ENCODE data around the gene KDM4B. TPM values are rescaled to one million over a fixed set of nuclear protein-coding genes. Genes with fewer than 3 reads are reported as not detected.
A peak's percentile ranks its signal among the peaks of the same experiment; 100 is the strongest.

Gene KDM4B
- total and polyA plus RNA-seq, 10 of the 15 experiments (the other 5 are each of a cell fraction or from before 2014, with no cell fraction given), result 0.47 to 49.6 (median 16.2) TPM

DNA sequence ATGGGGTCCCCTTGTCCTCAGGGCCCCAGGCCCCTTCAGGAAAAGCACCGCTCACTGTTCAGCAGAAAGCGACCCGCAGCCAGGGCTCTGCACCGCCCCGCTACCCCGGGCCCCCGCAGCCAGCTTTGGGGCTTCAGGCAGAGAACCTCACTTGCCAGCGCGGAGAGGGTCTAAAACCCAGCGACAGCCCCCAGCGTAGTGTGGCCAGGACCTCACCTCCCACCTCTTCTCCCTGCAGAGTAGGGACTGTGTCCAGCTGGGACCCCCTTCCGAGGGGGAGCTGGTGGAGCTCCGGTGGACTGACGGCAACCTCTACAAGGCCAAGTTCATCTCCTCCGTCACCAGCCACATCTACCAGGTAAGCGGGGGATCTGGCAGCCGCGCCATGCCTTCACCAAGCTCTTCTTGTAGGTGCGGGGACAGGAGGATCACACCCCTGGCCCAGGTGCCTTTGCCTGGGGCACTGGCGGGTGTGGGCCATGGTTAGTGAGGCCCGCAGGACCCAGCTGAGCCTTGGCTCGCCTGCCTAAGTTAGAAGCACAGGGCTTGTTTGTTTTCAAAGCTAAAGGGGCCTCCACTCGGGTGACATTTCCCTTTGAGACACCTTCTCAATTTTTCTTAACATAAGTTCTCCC, 175.7 kb downstream of the KDM4B start:
- ChIA-PET SMC1A (ENCODE audit: uncharacterized antibody, unreplicated experiment) (no interaction called here), POLR2A (no interaction called here), CTCF (interaction anchor here (0.6 to 1.2 kb wide), 3 partner anchors 85 to 271 kb away, joined by 3 read pairs; no protein-coding TSS in a partner anchor), RAD21 (ENCODE audit: unreplicated experiment) (interaction anchor here (0.7 kb wide), 1 partner anchor 20 kb away, joined by 3 read pairs; no protein-coding TSS in a partner anchor)
- FAIRE-seq (no peak), ATAC-seq (no peak), DNase-seq (ENCODE audit: low read depth, low spot score) (no peak)
- no peaks in the 10 kb centered on the region for H3K9me3 ChIP-seq (replicated peaks; ENCODE audit: control insufficient read depth, insufficient read depth, low read length)
- H3K36me3 ChIP-seq (ENCODE audit: control insufficient read depth in 2 of 2, insufficient read depth in 2 of 2, low read length in 1 of 2), result peaks cover 12 to 30% of the 10 kb centered on the region in 2 experiments
- H3K27ac ChIP-seq (ENCODE audit: control insufficient read depth, insufficient read depth), result no peak overlapping the region
- BruUV-seq (replicated peaks), result no TSS peak
- in situ Hi-C loops (cut with MboI) (no loop called here), intact Hi-C loops (cut with micrococcal nuclease; ENCODE audit: unreplicated experiment) (no loop called here)
- H3K4me3 ChIP-seq, result no peak overlapping the region
- WGBS (ENCODE audit: insufficient coverage, insufficient replicate concordance, low lambda C conversion rate, missing lambda C conversion rate), result 95% methylated on average over 19 of the region's 23 CpGs
- no peak overlapping the region for H3K4me2 ChIP-seq (ENCODE audit: control insufficient read depth, insufficient read depth)
- H3K4me1 ChIP-seq (ENCODE audit: control insufficient read depth, insufficient read depth, low read length), result peaks cover under 1% of the 10 kb centered on the region
- H3K9ac ChIP-seq (ENCODE audit: control insufficient read depth, insufficient read depth, low read length), result no peak overlapping the region
- TF ChIP-seq KAT2A (conservative IDR thresholded peaks at IDR 0.05; ENCODE audit: control insufficient read depth, low read depth, low read length) (no peak), SUPT20H (IDR thresholded peaks at IDR 0.05; ENCODE audit: borderline replicate concordance, control insufficient read depth, low read depth, low read length) (no peak), POLR2AphosphoS5 (IDR thresholded peaks at IDR 0.05; ENCODE audit: low read length) (peak; percentile 33; the same call in 1 of the 2 replicates), TARDBP (IDR thresholded peaks at IDR 0.05; ENCODE audit: borderline replicate concordance) (no peak), POLR2A (IDR thresholded peaks at IDR 0.05; ENCODE audit: low read depth, low read length) (peak; percentile 44; the same call in 1 of the 2 replicates), PAX5 (IDR thresholded peaks at IDR 0.05; ENCODE audit: borderline replicate concordance, low read depth, low read length) (no peak), RB1 (IDR thresholded peaks at IDR 0.05; ENCODE audit: borderline replicate concordance) (no peak), BRCA1 (IDR thresholded peaks at IDR 0.05; ENCODE audit: low read depth, low read length) (no peak), GATAD2B (conservative IDR thresholded peaks at IDR 0.05; ENCODE audit: low read depth) (no peak), IKZF1 (conservative IDR thresholded peaks at IDR 0.05) (no peak), POU2F2 (IDR thresholded peaks at IDR 0.05; ENCODE audit: borderline replicate concordance, low read depth, low read length) (no peak), CBX3 (IDR thresholded peaks at IDR 0.05; ENCODE audit: borderline replicate concordance, low read depth) (no peak)
- TF ChIP-seq, protein P1, sequence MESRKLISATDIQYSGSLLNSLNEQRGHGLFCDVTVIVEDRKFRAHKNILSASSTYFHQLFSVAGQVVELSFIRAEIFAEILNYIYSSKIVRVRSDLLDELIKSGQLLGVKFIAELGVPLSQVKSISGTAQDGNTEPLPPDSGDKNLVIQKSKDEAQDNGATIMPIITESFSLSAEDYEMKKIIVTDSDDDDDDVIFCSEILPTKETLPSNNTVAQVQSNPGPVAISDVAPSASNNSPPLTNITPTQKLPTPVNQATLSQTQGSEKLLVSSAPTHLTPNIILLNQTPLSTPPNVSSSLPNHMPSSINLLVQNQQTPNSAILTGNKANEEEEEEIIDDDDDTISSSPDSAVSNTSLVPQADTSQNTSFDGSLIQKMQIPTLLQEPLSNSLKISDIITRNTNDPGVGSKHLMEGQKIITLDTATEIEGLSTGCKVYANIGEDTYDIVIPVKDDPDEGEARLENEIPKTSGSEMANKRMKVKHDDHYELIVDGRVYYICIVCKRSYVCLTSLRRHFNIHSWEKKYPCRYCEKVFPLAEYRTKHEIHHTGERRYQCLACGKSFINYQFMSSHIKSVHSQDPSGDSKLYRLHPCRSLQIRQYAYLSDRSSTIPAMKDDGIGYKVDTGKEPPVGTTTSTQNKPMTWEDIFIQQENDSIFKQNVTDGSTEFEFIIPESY (IDR thresholded peaks at IDR 0.05), result no peak
- TF ChIP-seq, protein P2, sequence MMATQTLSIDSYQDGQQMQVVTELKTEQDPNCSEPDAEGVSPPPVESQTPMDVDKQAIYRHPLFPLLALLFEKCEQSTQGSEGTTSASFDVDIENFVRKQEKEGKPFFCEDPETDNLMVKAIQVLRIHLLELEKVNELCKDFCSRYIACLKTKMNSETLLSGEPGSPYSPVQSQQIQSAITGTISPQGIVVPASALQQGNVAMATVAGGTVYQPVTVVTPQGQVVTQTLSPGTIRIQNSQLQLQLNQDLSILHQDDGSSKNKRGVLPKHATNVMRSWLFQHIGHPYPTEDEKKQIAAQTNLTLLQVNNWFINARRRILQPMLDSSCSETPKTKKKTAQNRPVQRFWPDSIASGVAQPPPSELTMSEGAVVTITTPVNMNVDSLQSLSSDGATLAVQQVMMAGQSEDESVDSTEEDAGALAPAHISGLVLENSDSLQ (IDR thresholded peaks at IDR 0.05), result no peak
- H3K79me2 ChIP-seq (ENCODE audit: control insufficient read depth, insufficient read depth, low read length), result peaks cover 5% of the 10 kb centered on the region
- no peaks in the 10 kb centered on the region for H4K20me1 ChIP-seq (ENCODE audit: control insufficient read depth, insufficient read depth)
- H2AFZ ChIP-seq (ENCODE audit: control insufficient read depth, low read depth, low read length), result no peak overlapping the region
- H3K27me3 ChIP-seq (replicated peaks in 1 of 2; ENCODE audit: control insufficient read depth in 2 of 2, insufficient read depth in 2 of 2, low read length in 1 of 2), result no peaks in the 10 kb centered on the region

Measured in GM12878 (cell line).